ENCODE measurements around the gene METRNL.

The METRNL gene

DNA sequence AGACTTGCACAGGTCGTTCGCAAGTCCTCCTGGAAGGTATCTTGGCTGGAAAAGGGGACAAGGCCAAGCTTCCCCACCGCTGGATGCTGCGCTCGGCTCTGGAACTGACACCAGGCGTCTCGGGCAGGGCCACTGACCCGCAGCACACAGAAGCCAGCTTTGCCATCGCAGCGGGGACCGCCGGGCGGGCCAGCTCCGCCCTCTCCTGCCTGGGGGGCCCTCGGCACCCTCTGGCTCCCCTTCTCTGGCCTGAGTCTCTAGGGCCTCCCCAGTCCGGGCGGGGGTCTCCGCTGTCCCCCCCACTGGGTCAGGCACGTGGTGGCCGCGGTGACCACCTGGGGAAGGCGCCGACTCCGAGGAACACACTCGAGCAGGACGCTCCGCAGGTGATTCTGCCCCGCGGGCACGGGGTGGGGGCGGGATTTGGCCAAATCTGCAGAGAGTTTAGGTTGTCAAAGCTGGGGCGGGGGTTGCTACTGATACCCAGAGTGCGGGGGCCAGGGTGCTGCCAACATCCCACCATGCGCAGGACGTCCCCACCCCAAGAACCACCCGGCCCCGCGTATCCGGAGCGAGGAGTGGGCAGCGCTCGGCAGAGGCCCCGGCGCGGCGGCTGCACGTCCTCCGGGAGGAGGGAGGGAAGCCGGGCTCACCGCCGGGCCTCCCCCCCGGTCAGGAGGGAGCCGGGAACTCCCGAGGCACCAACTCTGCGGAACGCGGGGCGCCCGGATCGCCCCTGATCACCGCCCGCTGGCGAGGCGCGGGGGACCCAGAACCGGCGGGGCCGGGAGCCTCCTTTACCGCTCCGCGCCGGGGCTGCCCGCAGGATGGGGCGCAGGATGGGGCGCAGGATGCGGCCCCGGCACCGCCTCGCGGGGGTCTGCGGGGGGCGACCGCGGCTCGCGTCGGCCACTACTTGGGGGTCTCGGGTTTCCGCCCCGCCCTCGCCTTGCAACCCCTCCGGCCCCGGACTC, 744 bp upstream of the METRNL start:
- no peak for DNase-seq (ENCODE audit: low read depth in 2 of 2)

DNA sequence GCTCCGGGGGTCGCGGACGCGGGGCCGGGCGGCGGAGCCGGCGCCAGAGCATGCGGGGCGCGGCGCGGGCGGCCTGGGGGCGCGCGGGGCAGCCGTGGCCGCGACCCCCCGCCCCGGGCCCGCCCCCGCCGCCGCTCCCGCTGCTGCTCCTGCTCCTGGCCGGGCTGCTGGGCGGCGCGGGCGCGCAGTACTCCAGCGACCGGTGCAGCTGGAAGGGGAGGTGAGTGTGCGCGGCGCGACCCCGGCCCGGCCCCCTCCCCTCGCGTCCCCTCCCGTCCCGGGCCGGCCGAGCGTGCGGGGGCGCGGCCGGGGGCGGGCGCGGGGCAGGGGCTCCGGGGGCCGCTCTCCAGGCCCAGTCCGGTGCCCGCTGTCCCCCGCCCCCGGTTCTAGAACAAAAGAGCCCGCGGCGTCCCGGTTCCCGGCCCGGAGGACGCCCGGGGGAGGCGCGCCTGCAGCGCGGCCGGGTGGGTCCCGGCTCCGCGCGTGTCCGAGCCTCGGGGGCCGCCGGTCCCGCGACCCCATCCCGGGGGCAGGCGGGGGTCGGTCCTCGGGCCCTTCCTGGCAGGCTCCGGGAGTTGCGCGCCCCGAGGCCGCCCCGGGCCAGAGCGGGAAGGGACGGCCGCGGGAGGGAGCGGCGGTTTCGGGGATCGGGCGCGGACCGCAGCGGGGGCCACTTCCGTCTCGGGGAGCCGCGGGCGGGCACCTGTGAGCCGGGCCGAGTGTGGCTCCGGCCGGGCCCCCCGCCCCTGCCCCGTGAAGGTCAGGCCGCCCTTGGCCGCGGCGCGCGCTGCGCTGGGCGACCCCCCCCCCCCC, 563 bp downstream of the METRNL start:
- DNase-seq (ENCODE audit: low read depth in 2 of 2) = no peak

DNA sequence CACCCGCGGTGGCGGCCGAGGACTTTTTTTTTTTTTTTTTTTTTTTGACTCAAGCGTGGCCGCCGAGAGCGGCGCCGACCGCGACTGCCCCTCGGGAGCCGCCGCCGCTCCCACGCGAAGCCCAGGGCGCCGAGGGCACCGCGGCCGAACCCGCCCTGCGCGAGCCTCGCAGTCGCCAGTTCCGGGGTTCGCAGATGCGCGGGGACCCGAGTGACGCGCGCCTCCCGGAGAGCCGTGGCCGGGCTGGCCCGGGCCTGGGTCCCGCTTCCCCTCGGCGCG, 1.1 kb downstream of the METRNL start:
- no peak for DNase-seq (ENCODE audit: low read depth in 2 of 2)

DNA sequence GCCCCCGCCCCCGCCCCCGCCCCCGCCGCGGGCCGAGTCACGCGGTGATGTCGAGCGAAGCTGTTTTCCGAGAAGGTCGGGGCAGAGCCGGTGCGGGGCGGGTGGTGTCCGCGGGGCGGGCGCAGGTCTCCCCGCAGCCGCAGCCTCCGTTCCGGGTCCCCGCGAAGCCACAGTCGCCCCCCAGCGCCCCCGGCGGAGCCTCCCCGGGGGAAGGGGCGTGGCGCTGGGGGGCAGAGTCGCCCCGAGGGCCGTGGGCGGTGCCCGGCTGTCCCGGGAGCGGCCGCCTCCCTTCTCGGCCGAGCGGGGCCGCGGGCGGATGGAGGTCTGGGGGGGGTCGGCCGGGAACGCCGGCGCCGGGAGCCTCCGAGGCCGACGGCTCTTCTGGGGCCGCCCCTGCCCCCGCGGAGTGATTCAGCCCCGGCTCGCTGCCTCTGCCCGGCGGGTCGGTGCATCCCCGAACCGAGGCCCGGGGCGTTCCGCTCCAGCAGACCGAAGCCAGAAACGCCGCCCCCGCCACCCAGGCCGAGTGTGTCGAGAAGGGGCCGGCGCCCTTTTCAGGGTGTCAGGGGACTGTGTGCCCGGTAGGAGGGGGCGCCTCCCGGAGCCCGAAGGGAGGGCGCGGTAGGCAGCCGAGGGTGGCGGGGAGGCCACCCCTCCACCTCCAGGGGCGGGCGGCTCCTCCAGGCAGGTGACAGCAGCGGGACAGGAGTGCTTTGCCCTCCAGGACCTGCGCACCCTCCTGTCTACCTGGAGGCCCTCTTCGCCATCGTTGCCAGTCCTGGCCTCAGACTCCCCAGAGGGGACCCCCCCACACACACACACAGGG, 1.7 kb downstream of the METRNL start:
- no peak for DNase-seq (ENCODE audit: low read depth in 2 of 2)

DNA sequence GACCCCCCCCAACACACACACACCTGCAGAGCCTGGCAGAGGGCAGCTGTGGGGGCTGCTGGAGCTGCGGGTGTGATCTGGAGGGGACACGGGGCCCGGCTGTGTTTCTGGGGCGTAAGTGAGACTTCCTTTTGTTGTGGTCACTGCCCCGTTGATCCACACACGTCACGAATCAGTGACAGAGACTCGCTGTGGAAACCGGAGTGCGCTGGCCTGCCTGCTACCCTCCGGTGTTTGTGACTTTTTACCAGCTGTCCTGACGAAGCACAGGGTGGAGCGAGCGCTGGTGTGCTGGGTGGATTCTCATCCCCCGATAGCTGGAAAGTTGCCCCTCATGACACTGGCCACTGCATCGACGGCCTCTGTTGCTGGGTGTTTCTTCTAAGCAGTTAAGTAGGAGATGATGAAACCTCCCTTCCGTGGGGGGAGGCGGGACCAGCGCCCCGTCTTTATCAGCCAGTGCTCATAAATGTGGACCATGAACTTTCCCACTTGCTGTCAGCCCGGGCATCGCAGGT, 2.3 kb downstream of the METRNL start:
- DNase-seq (ENCODE audit: low read depth in 2 of 2) = no peak

DNA sequence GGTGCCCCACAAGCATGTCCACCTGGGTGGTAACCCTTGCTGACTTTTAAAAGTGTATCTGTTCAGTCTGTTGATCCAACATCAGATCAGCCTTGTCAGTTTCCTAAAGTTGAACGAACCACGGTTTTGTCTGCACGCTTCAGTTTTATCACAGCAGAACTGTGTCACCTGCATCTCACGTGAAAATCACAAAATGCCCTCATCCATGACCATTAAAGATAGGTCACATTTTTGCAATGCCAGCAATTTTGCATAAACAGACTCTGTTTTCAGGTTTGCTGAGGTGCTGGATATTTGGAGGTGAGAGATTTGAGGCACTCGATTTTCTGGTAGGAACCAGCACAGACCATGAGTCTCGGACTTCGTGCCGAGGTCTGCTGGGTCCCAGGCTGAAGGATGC, 3.0 kb downstream of the METRNL start:
- no peak for DNase-seq (ENCODE audit: low read depth in 2 of 2)

DNA sequence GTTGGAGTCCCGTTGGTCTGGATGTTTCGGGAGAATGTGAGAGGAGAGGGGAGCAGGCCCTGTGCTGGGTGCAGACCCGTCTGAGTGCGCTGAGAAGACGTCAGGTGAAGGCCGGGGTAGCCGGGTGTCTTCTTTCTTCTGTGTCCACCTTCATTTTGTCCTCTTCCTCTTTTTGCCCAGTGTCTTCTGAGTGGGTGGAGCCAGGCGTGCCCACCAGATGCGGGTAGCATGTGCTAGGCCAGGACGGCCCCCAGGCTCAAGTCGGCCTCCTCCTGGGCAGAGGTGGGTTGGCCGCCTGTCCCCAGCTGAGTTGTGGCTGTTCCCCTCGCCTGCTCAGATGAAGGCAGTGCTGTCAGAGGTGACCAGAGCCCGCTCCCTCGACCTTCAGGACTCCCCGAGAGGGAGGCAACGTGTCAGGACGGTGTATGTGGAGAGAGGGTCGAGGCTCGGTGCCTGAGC, 3.5 kb downstream of the METRNL start:
- DNase-seq (ENCODE audit: low read depth in 2 of 2) = no peak

DNA sequence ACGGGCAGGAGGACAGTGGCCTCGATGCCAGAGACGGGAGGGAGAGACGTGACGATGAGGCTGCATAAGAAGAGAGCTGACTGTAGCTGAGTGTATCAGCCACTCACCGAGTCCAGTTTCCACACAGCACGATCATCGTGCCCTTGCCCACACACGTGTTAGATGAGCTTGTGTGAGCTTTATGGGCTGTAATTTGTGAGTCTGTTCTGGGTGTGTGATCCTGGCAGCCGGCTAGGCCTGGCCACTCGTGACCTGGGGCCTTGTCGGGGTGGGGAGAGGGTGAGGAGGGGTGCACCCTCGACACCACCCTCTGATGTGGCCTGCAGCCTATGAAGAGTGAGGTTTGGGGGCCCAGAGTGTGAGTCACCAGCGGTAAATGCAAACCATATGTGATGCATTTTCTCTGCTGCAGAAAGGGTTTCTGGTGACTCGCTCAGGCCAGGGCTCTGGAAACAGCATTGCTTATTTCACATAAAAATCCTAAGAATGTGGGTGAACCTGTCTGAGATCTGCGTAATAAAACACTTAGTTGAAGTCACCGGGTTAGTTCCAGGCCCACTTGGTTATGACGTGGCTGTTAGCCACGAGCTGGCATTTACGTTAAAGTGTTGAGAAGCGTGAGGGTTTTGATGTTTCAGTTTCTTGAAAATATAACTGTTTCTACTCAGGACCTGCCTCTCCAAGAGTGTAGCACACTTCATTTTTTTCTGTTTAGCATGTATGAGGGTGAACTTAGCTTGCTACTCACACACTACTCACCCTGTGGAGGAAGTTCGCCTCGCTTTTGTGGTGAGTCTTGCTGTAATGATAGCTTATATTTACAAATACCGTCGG, 4.2 kb downstream of the METRNL start:
- DNase-seq (ENCODE audit: low read depth in 2 of 2) = peak; percentile 91

DNA sequence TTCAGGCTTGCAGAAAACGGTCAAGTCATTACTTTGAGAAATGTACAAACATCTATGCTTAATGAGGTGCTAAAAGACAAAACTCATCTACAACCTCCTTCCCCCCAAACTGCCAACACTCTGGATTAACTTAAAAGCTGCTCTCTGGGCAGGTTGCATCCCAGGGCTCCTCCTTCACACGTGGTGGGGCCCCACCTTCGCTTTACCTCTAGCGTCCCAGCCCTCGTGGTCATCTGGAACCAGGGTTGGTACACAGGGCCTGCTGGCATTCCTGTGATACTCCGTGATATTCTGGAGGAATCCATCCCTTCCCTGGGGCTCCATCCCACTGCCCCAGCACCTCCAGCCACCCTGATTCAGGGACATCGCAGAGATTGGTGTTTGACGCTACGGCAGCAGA, 4.8 kb downstream of the METRNL start:
- no peak for DNase-seq (ENCODE audit: low read depth in 2 of 2)

DNA sequence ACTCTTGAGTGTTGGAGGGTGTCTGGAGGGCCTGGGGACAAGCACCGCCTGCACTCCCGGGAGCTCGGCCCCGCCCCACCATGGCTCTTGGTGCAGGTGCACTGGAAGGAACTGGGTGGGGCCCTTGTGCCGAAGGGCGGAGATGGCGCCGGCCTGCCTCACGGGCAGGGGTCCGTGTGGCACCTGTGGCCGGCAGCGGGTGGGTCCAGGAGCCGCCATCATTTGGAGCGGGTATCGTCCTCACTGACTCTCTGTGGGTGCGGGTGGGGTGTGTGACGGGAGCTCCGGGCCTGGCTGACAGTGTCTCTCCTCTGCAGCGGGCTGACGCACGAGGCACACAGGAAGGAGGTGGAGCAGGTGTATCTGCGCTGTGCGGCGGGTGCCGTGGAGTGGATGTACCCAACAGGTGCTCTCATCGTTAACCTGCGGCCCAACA, 5.2 kb downstream of the METRNL start:
- no peak for DNase-seq (ENCODE audit: low read depth in 2 of 2)

DNA sequence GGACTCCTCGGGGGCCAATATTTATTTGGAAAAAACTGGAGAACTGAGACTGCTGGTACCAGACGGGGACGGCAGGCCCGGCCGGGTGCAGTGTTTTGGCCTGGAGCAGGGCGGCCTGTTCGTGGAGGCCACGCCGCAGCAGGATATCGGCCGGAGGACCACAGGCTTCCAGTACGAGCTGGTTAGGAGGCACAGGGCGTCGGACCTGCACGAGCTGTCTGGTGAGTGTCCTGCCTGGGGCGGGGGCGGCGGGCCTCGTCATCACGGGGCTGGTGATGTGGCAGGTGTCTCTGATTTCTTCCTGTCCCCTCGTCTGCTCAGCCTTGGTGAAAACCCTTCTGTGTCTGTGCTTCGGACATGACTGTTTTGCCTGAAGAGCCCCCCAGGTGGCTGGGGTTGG, 5.7 kb downstream of the METRNL start:
- no peak for DNase-seq (ENCODE audit: low read depth in 2 of 2)

DNA sequence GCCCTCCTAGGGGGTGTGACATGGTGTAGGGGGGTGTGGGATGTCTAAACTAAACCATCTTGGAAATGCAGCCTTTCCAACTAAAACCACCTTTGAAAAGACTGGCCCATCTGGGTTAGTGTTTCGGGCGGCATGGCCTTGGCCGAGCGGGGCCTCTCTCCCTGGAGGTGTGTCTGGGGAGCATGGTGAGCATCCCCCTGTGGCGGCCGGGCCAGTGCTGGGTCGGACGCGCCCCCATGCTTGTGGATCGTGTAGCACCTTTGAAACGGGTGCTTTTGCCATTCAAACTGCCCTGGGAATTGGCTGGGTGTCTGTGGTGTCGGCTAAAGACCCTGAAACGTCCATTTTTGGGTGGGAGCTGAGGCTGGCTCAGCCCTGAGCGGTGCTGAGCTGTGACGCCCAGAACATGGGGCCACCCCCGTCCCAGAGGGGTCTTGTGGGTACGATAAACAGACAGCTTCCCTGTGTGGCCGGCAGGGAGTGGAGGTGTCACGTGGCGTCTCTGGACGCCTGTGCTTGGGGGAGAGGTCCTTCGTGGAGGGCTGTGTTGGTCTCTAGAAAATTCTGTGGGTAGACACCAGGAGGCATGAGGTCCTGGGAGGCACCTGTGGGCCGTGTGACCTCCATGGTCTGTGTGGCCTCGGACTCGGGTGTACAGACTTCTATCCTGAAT, 6.3 kb downstream of the METRNL start:
- no peak for DNase-seq (ENCODE audit: low read depth in 2 of 2)

DNA sequence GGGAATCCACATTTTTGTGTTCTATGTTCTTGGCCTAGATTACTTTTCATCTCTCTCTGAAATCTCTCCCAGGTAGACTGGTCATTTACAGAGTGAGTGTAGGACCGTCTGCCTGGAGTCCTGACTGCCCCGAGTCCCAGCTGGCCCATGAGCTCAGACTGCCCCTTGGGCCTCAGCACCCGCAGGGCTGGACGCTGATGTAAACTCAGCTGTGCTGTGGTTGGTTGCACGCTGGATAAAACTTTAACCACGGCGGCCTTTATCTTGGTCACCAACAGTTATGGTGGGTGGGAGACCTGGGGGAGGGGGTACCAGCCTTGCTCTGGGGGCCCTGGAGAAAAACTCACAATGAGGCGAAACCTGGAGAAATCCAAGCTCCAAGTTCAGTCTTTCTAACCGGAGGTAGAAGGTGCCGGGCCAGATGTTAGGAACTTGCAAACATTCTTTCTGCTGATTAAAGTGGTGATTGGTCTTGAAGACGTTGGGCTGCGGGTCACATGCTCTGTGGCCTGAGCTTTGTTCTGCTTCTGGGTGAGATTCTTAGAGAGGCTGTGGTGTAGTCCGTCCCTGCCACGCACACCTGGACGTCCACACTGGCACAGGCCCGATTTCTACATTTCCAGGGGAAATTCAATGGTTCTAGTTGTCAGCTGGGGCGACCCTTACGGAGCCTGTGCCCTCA, 6.9 kb downstream of the METRNL start:
- no peak for DNase-seq (ENCODE audit: low read depth in 2 of 2)

DNA sequence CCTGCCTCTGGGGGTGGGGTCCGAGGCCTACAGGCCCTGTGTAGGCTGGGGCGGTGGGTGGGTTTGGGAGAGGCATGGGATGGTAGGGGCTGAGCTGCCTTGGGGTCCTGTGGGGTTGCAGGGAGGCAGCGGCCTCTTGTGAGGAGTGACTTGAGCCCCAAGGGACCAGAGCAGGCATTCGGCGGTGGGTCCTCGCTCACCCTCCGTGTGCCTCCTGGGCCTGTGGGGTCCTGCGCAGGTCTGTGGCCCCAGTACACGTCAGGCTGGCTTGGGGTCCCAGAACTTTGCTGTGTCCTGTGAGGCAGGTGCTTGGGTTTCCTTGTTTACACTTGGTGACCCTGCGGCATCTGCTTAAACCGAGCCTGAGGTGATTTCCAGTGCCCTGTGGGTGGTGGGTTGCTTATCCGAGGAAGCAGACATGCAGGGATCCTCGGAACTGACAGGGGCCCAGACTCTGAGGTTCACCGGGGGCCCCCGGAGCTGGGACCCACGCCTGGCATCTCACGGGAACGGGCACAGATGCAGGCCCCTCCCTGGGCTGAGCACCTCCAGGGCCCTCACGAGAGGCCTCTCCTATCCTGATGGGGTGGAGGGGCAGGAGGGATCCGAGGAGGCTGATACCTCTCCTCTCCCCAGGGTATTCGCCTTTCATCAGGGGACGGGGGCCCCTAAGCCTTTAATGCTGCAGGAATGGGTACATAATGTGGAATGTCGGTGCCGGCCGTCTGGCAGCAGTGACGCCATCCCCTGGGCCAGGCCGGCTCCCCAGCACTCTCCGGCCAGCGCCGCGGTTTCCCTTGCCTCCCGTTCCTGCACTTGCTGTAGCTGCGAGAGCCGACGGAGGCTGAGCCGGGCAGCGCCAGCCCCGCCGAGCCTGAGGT, 7.7 kb downstream of the METRNL start:
- DNase-seq (ENCODE audit: low read depth in 2 of 2) = no peak

DNA sequence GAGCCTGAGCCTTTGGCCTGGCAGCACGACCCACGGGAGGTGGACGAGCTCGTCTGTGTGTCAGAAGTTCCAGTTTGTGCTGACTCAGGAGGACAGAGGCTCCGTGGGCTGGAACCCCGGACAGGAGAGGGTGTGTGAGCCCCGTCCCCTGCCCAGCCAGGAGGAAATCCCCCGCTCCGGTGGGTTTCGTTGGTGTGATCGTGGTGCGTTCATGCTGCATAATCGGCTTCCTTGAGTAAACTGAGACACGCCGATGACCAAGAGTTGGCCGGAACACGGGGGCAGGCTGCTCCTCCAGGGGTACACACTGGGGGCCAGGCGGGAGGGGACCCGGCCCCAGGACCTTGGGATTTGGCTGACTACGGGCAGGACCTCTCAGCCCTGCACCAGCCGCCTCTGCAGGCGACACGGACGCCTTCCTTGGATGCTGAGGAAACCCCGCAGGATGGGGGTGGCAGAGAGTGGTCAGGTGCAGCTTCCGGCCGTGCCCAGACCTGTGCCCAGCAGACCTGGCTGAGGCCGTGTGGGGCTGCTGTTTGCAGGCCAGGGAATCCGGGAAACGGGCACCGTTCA, 8.5 kb downstream of the METRNL start:
- no peak for DNase-seq (ENCODE audit: low read depth in 2 of 2)

DNA sequence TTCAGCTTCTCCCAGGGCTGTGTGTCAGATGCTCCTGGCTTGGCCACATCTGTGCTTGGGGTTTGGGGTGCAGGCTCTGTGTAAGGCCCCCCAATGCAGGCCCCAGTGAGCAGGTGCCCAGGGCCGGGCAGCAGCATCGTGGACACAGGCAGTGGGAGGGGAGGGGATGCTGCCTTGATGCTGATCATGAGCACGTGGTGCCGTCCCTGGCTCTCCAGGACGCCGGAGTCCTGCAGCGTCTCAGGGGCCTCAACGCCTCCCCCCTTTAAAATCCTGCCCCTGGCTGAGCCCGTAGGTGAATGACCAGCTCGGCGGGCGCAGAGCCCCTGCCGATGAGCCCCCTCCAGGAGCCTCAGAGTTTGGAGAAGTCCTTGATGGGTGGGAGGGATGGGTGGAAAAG, 9.0 kb downstream of the METRNL start:
- no peak for DNase-seq (ENCODE audit: low read depth in 2 of 2)

DNA sequence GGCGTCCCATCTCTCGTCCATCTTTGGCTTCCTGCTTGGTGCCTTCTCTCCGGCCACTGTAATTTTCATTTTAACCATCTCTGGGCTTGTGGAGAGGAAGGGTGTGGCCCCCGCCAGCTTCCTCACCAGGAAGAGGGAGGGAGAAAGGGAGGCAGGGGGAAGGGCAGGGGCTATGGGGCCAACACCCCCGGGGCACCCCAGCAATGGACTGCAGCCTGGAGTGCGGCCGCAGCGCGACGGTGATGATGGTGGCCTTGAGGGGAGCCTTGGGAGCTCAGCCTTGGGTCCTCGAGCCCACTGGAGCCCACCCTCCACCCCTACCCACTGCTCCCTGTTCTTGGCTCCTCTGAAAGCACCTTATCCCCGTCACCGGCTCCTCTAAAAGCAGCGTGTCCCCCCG, 9.5 kb downstream of the METRNL start:
- no peak for DNase-seq (ENCODE audit: low read depth in 2 of 2)

DNA sequence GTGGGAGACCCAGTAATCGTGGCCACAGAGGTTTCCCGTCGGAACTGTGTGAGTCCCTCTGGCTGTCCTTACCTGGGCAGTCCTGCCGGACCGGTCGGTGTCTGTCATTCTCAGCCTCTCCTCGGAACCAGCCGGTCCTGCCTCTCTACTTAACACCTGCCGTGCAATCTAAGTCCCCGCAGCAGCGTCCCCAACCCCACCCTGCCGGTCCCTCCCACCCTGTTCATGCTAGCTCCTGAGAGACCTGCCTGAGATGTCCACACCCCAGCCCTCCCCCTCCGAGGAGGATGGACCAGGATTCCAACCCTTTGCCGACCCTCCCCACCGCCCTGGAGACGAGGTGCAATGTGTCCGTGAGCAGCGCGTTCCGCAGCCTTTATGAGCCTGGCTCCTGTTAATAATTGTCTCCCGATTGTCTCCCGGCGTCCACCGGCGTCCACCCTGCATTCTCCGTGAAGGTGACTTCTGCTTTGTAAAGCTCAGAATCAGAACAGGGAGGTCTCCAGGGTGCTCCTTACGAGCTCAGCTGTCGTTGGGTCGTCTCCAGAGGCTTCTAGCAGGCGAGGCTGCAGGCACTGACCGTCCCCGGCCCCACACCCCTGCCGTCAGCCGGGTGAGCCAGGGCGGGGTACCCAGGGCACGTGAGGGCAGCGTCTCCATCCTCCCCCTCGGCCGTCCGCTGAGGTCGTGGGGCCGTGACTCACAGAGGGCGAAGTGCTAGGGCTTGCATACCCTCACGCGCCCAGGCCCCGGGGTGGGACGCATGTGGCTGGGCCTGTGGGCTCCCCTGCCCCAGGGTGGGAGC, 10.1 kb downstream of the METRNL start:
- DNase-seq (ENCODE audit: low read depth in 2 of 2) = no peak
